Esophagus squamous epithelium (tissue), 5 donors: ENCODE measurements around the gene NSMCE3. TPM values are rescaled to one million over a fixed set of nuclear protein-coding genes. Genes with fewer than 3 reads are reported as not detected.

ENCODE experiments used
- DNase-seq: peaks from one replicate; lab custom pipeline; 2025; lab: John Stamatoyannopoulos, UW
- H3K27ac ChIP-seq, 4 donors: fragments of 200-600 bp; sonication (generic); one replicate each; pipeline ENCODE4 v1.5.1; 2016 to 2019; ENCODE audit warnings: mild to moderate bottlenecking in 1 of 4
- H3K27me3 ChIP-seq, 4 donors: fragments of 200-600 bp; sonication (generic); 1 replicate in 3 of 4; 2 replicates in 1 of 4; pipeline versions ENCODE4 v1.5.1 to v1.6.0; 2017 to 2021; ENCODE audit warnings: antibody characterized with exemption in 1 of 4
- H3K36me3 ChIP-seq, 3 donors: fragments of 200-600 bp; sonication (generic); one replicate each; pipeline ENCODE4 v1.5.1; 2016 to 2019
- H3K4me1 ChIP-seq, 3 donors: fragments of 200-600 bp; sonication (generic); one replicate each; pipeline ENCODE4 v1.5.1; 2017 to 2019
- H3K4me3 ChIP-seq, 4 donors: fragments of 200-600 bp; sonication (generic); 1 replicate in 3 of 4; 2 replicates in 1 of 4; pipeline ENCODE4 v1.5.1; 2016 to 2019; ENCODE audit warnings: mild to moderate bottlenecking in 2 of 4, moderate library complexity in 1 of 4
- H3K9me3 ChIP-seq, 3 donors: fragments of 200-600 bp; sonication (generic); one replicate each; pipeline ENCODE4 v1.5.1; 2016 to 2019
- POLR2A ChIP-seq, 4 donors: fragments of 450-650 bp; IDR thresholded peaks; one replicate each; pipeline ENCODE4 v1.6.1; 2017; ENCODE audit warnings: antibody characterized with exemption in 4 of 4, mild to moderate bottlenecking in 4 of 4, moderate library complexity in 3 of 4
- WGBS, 2 donors: methylation state at CpG; one replicate each; pipeline ENCODE4 v1.1.5; 2018; 5-methylcytosine and 5-hydroxymethylcytosine counted together
- intact Hi-C: fragments of 100-400 bp; cut with DNase I; formaldehyde crosslinking; loops from one replicate; pipeline ENCODE4 v1.15.0; 2022
- total RNA-seq, 4 donors: library from RNA; depleted of rRNA; stranded (reverse); fragments of >200 nt; gene quantifications; one replicate each; pipeline ENCODE4 v1.1.0, GENCODE V29; 2016
- TF ChIP-seq, protein P1 (sequence below), 6 experiments: fragments of 450-650 bp in 4 of 6; fragments of 200-600 bp in 2 of 6; sonication (generic) in 2 of 6; IDR thresholded peaks; one replicate each; pipeline ENCODE4 v1.5.1; 2016 to 2019; ENCODE audit warnings: antibody characterized with exemption in 6 of 6, mild to moderate bottlenecking in 4 of 6, moderate library complexity in 4 of 6
- donor health status: DM: yes; HTN: yes; CAD: no.

The NSMCE3 gene
- total RNA-seq, 4 donors from 2014 or later = 4.0 to 9.6 (median 5.5) TPM

DNA sequence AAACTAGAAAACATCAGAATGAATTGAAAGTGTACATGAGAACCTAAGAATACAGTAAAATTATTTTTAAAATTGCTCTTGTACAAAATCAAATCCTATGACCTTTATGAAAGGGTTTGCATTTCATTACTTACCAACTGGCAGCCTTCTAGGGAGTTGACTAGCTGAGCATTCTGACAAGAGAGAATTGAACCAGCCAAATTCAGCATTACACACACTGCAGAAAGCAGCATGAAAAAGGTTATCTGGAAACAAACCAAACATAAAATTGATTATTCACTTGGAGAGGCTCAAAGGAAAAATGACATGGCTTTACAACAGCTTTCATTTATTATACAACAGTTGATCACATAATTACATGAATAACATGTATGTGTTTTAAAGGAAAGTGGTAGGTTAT lies 17.4 kb downstream of the NSMCE3 start:
- no peaks in the 10 kb centered on the region for H3K36me3 ChIP-seq
- no peak for DNase-seq
- H3K4me1 ChIP-seq = no peaks in the 10 kb centered on the region
- intact Hi-C loops = no loop called here
- no peaks in the 10 kb centered on the region for H3K27me3 ChIP-seq
- TF ChIP-seq, protein P1, sequence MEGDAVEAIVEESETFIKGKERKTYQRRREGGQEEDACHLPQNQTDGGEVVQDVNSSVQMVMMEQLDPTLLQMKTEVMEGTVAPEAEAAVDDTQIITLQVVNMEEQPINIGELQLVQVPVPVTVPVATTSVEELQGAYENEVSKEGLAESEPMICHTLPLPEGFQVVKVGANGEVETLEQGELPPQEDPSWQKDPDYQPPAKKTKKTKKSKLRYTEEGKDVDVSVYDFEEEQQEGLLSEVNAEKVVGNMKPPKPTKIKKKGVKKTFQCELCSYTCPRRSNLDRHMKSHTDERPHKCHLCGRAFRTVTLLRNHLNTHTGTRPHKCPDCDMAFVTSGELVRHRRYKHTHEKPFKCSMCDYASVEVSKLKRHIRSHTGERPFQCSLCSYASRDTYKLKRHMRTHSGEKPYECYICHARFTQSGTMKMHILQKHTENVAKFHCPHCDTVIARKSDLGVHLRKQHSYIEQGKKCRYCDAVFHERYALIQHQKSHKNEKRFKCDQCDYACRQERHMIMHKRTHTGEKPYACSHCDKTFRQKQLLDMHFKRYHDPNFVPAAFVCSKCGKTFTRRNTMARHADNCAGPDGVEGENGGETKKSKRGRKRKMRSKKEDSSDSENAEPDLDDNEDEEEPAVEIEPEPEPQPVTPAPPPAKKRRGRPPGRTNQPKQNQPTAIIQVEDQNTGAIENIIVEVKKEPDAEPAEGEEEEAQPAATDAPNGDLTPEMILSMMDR (IDR thresholded peaks at IDR 0.05) = no peak
- TF ChIP-seq POLR2A (IDR thresholded peaks at IDR 0.05) = no peak
- no peaks in the 10 kb centered on the region for H3K9me3 ChIP-seq
- no peak overlapping the region for H3K4me3 ChIP-seq
- H3K27ac ChIP-seq = no peak overlapping the region

DNA sequence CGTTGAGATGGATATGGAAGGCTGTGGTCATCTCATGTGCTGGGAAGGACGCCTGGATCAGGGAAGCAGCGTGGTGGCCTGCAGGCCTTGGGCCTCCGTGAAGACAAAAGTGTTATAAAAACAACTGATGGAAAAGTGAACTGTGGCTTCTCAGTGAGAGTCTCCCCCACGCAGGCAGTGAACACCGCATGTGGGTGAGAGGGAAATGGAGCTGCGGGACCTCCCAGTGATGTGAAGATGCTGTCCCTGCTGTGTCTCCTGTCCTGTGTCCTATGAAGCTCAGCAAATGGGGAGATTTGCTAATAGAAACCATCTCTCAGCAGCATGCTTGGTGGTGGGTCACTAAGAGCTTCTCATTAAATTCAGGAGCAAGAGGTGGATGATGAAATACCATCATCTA lies 25.1 kb downstream of the NSMCE3 start:
- no peaks in the 10 kb centered on the region for H3K9me3 ChIP-seq

DNA sequence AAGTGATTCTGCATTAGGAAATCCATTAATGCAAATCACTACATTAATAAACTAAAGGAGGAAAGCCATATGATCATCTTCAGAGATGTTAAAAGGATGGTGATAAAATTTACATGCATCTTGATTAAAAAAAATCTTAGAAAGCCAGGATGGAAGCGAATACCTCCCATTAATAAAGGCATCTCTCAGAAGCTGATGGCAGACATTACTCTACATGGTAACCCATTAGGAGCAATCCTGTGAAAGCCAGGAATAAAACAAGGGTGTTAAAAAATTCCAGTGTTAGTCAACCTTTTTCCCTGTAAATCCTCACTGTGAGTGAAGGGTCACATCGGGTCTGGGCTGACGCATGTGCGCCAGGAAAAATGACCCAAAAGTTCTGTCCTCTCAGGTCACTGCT lies 25.5 kb downstream of the NSMCE3 start:
- TF ChIP-seq, protein P1 (IDR thresholded peaks at IDR 0.05) = no peak
- Histone ChIP-seq H3K9me3 (no peaks in the 10 kb centered on the region), H3K4me3 (no peak overlapping the region), H3K4me1 (no peaks in the 10 kb centered on the region), H3K27me3 (peaks cover 0 to 7% (median 0%) of the 10 kb centered on the region in 4 donors), H3K36me3 (no peaks in the 10 kb centered on the region), H3K27ac (no peak overlapping the region)
- intact Hi-C loops = no loop called here
- 79 to 84% methylated on average over 4 of the region's 4 CpGs for WGBS, 2 donors
- no peak for DNase-seq

More for the DNA sequence above, 25.1 kb downstream of the NSMCE3 start:
- H3K36me3 ChIP-seq = no peaks in the 10 kb centered on the region
- peaks cover 0 to 7% (median 0%) of the 10 kb centered on the region in 4 donors for H3K27me3 ChIP-seq
- WGBS, 2 donors = 71 to 85% methylated on average over 7 of the region's 7 CpGs
- no peak overlapping the region for H3K4me3 ChIP-seq
- H3K4me1 ChIP-seq = no peaks in the 10 kb centered on the region
- TF ChIP-seq POLR2A (IDR thresholded peaks at IDR 0.05) = no peak
- TF ChIP-seq, protein P1 (IDR thresholded peaks at IDR 0.05) = no peak
- no peak for DNase-seq
- no peak overlapping the region for H3K27ac ChIP-seq
- intact Hi-C loops = no loop called here

DNA sequence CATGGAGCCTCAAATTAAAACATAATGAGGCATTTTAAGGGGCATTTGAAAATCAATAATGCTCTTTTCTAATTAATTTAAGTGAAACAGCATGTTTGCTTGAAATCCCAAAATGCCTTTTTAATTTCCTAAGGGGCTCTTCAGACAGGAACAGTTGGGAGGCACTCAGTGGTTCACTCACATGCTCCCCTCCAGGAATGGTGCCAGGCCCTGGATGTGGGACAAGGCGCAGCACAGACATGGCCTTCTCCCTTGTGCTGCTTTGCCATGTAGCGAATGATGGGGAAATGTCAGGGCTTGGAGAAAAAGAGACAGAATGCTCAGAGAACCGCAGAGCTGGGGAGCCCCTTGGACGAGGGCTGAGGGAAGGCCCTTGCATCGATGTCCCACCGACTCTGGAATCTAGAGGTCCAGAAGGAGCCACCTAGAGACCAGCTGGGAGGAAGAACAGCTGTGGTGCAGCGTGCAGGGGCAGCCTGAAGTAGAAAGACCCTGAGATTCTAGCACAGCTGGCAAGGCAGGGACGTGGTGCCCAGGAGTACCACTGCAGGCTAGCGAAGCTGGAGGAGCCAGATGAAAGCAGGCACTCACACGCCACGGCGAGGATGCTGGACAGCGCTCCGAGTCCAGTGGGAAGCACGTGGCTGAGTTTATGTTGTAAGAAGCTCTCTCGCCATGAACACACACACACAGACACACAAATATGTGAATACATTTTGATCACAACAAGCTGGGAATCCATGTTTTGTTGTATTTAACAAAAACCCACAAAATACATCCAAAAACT lies 27.0 kb downstream of the NSMCE3 start:
- H3K27me3 ChIP-seq = peaks cover 0 to 7% (median 0%) of the 10 kb centered on the region in 4 donors
- no peaks in the 10 kb centered on the region for H3K36me3 ChIP-seq
- WGBS, 2 donors = 52 to 57% methylated on average over 16 of the region's 16 CpGs
- intact Hi-C loops = no loop called here
- no peaks in the 10 kb centered on the region for H3K9me3 ChIP-seq
- H3K27ac ChIP-seq = no peak overlapping the region
- H3K4me3 ChIP-seq = no peak overlapping the region
- TF ChIP-seq POLR2A (IDR thresholded peaks at IDR 0.05) = no peak
- TF ChIP-seq, protein P1 (IDR thresholded peaks at IDR 0.05) = no peak
- DNase-seq = no peak
- H3K4me1 ChIP-seq = no peaks in the 10 kb centered on the region

DNA sequence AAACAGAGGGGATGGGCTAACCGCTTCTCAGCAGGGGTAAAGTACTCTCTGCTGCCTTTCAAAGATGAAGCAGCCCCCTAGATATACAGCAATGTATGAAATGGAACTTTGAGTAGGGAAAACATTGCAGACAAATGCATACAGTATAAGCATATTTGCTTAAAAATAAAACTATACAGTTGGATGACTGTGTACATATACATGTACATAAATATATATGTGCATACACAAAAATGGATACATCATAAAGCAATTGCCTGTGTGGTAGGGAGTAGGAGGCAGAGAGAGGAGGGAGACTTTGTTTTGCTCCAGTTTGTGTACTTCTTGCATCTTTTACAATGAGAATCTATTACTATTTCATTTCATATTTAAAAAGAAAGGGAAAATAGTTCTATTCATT lies 28.4 kb downstream of the NSMCE3 start:
- Histone ChIP-seq H3K27me3 (peaks cover 0 to 7% (median 0%) of the 10 kb centered on the region in 4 donors), H3K27ac (no peak overlapping the region), H3K4me3 (no peak overlapping the region), H3K4me1 (no peaks in the 10 kb centered on the region), H3K36me3 (no peaks in the 10 kb centered on the region), H3K9me3 (no peaks in the 10 kb centered on the region)
- intact Hi-C loops = no loop called here
- DNase-seq = no peak
- no peak for TF ChIP-seq POLR2A (IDR thresholded peaks at IDR 0.05)
- TF ChIP-seq, protein P1 (IDR thresholded peaks at IDR 0.05) = no peak
- WGBS, 2 donors = 69 to 76% methylated on average over 1 of the region's 1 CpG
